Brain microvascular endothelial cell (primary cell): ENCODE results near the gene MEIS2.

ENCODE experiments used
- DNase-seq: peaks from one replicate; pipeline ENCODE4 v3.0.0-alpha.2; 2020
- H3K27ac ChIP-seq: fragments of 250-450 bp; sonication (Bioruptor Pico); 2 replicates; pipeline ENCODE4 v1.5.1; 2020; ENCODE audit warnings: mild to moderate bottlenecking, moderate library complexity
- H3K27me3 ChIP-seq: fragments of 250-450 bp; sonication (Bioruptor Pico); replicated peaks from 2 replicates; pipeline ENCODE4 v1.5.1; 2020; ENCODE audit warnings: mild to moderate bottlenecking
- H3K36me3 ChIP-seq: fragments of 250-450 bp; sonication (Bioruptor Pico); replicated peaks from 2 replicates; pipeline ENCODE4 v1.5.1; 2020; ENCODE audit warnings: mild to moderate bottlenecking
- H3K4me3 ChIP-seq: 2 replicates; pipeline ENCODE4 v1.5.1; 2011; ENCODE audit warnings: low read depth, mild to moderate bottlenecking, control low read depth, low read length, moderate library complexity
- in situ Hi-C: cut with HindIII; loops from 2 replicates; pipeline ENCODE4 v1.10.0; 2017; ENCODE audit warnings: low sequenced_read_pairs, low pct_ligation_motif_present
- TF ChIP-seq, protein P1 (sequence below): IDR thresholded peaks from 2 replicates; pipeline ENCODE4 v1.5.1; 2011; ENCODE audit warnings: low read depth, mild to moderate bottlenecking, moderate library complexity, low read length, control low read depth, inconsistent platforms; ENCODE audit errors: missing control alignments

The MEIS2 gene

DNA sequence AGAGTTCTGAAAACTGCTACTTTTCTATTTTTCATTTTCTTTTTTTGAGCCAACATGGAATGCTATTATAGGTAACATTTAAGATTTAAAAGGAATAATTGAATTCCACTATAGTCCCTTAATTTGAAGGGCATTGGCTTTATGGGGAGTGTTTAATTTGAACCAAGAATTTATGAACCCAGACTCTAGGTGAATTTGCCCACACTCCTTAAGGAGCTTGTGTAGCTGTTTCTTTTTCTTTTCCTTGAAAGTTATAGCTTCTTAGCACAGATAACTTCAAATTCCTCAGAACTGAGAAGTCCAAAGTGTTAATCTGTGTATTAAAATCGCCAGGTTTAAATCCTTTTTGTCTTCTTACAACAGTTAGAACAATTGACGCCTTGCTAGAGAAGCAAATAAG, 4.7 kb upstream of the MEIS2 start:
- Histone ChIP-seq H3K4me3 (no peak overlapping the region), H3K36me3 (no peaks in the 10 kb centered on the region), H3K27me3 (peaks cover 65% of the 10 kb centered on the region), H3K27ac (no peak overlapping the region)
- TF ChIP-seq, protein P1, sequence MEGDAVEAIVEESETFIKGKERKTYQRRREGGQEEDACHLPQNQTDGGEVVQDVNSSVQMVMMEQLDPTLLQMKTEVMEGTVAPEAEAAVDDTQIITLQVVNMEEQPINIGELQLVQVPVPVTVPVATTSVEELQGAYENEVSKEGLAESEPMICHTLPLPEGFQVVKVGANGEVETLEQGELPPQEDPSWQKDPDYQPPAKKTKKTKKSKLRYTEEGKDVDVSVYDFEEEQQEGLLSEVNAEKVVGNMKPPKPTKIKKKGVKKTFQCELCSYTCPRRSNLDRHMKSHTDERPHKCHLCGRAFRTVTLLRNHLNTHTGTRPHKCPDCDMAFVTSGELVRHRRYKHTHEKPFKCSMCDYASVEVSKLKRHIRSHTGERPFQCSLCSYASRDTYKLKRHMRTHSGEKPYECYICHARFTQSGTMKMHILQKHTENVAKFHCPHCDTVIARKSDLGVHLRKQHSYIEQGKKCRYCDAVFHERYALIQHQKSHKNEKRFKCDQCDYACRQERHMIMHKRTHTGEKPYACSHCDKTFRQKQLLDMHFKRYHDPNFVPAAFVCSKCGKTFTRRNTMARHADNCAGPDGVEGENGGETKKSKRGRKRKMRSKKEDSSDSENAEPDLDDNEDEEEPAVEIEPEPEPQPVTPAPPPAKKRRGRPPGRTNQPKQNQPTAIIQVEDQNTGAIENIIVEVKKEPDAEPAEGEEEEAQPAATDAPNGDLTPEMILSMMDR, result no peak
- in situ Hi-C loops, result loop anchor here (10.0 to 25.0 kb wide), 2 partner anchors 220 to 1568 kb away; partner anchors contain the start of gene DPH6
- DNase-seq, result no peak

DNA sequence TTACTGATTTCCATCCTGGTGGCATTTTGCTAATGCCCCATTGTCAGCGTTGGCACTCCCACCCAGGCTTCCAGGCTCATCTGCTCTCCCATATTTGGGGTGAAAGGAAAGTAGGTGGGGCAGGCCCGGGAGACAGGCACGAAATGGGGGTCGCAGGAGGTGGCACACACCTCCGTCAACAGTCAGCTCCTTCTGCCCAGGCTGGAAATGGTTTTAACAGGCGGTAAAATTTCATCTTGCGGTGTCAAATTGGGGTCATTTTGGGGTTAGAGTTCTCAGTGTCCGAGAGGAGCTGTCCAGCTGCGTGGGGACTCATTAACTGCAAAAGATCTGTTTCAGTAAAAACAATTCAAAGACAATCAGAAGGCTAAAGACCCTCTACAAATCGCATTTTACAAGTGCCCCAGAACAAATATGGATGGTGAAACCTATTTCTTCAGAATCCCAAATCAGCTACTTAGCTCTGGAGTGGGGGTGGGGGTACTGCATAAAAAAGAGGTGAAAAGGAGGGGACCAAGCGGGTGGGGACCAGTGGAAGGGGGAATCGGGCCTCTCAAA, 4.2 kb upstream of the MEIS2 start:
- DNase-seq, result no peak
- Histone ChIP-seq H3K27me3 (peaks cover 61% of the 10 kb centered on the region), H3K27ac (no peak overlapping the region), H3K4me3 (no peak overlapping the region), H3K36me3 (no peaks in the 10 kb centered on the region)
- in situ Hi-C loops, result loop anchor here (10.0 to 25.0 kb wide), 2 partner anchors 220 to 1567 kb away; partner anchors contain the start of gene DPH6
- TF ChIP-seq, protein P1, result no peak

DNA sequence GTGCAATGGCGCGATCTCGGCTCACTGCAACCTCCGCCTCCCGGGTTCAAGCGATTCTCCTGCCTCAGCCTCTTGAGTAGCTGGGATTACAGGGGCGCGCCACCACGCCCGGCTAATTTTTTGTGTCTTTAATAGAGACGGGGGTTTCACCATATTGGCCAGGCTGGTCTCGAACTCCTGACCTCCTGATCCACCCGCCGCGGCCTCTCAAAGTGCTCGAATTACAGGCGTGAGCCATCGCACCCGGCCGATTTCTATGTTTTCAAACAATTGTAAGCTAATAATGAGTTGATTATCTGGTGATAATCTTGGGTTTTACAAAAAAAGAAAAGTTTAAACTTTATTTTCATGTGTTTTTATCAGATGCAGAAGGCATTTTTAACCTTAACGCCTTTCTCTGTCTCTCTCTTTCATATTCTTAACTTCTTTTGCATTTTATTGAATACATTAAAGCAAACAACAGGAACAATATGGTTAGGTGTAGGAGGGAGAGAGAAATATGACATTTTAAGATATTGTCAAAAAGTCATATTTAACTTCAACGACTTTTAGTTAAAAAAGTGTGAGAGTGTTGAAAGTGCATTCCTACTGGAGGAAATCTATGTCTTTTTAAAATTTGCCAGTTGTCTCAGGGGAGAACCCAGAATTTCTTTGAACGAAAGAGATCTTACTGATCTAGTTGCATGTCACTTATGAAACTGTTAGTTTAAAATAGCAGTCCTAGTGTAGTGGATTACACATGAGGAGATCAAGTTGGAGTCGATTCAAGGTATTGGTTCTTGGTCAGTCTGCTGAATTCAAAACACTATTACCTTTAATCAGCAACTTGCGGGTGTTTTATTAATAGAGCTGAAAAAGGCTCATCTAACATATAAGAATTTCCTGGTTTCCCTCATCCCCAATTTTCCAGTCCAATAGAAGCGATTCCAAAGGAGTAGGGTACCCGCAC, 3.4 kb upstream of the MEIS2 start:
- Histone ChIP-seq H3K4me3 (no peak overlapping the region), H3K27ac (no peak overlapping the region), H3K27me3 (peaks cover 53% of the 10 kb centered on the region), H3K36me3 (no peaks in the 10 kb centered on the region)
- TF ChIP-seq, protein P1, result no peak
- no peak for DNase-seq
- in situ Hi-C loops, result loop anchor here (10.0 to 25.0 kb wide), 2 partner anchors 219 to 1566 kb away; partner anchors contain the start of gene DPH6

DNA sequence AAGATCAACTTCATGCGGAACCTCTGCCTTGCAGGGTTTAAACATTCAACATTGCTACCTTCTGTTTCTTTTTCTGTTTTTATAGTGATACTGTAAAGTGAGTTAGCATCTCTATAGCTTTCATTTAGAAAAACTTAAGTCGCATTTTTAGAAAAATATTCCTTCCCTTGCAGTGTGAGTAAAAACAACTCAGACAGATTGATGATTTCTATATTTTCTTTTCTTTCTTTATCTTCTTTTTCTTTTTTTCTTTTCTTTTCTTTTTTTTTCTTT, 2.8 kb upstream of the MEIS2 start:
- in situ Hi-C loops, result loop anchor here (10.0 to 25.0 kb wide), 2 partner anchors 218 to 1566 kb away; partner anchors contain the start of gene DPH6
- H3K36me3 ChIP-seq, result no peaks in the 10 kb centered on the region
- TF ChIP-seq, protein P1, result no peak
- H3K27ac ChIP-seq, result no peak overlapping the region
- no peak overlapping the region for H3K4me3 ChIP-seq
- DNase-seq, result no peak
- peaks cover 46% of the 10 kb centered on the region for H3K27me3 ChIP-seq

DNA sequence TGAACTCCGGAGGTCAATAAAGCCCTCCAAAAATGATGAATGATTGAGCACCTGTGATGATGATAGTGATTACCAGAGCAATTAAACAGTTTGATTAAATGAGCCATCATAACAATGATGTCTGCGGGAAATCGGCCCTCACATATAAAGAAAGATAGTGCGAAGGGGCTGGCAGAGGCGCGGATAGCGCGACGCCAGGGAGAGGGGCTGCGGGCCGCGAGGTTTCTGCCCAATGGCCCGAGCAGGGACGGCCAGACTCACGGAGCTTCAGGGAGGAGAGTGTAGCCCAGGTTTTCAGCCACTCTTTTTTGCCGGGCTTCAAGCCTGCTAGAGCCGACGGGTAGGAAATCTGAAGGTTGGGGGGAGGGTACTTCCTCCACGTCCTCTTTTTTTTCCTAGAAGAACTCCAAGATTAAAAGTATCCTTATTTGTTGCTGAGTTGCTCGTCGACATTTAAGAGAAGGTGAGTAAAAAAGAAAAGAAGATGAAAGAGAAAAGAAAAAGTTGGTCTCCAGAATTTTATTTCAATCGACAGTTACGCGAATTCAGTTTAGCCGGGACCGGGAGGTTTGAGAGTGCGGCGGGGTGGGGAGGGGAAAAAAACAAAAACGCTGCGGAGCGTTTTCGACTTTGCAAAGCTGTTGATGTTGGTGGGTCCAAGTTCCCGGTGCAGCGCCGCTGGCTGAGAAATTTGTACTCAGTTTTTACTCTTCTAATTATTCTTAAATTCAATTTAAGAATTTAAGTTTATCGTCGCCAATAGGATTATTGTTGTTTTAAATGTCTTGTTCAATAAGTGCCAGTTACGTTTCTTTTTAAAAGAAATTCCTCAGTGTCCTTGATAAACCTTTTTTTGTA, 2.2 kb upstream of the MEIS2 start:
- Histone ChIP-seq H3K36me3 (no peaks in the 10 kb centered on the region), H3K27ac (no peak overlapping the region), H3K4me3 (peak overlapping the region; percentile 94), H3K27me3 (peaks cover 42% of the 10 kb centered on the region)
- DNase-seq, result no peak
- in situ Hi-C loops, result loop anchor here (10.0 to 25.0 kb wide), 2 partner anchors 218 to 1565 kb away; partner anchors contain the start of gene DPH6
- TF ChIP-seq, protein P1, result no peak
